Spleen (tissue), 7 donors: ENCODE results near the gene KIF26B.

Experiments used
- POLR2A ChIP-seq, 3 donors: fragments of 450-650 bp; IDR thresholded peaks; one replicate each; pipeline ENCODE4 v1.5.1; 2017; ENCODE audit warnings: antibody characterized with exemption in 3 of 3, mild to moderate bottlenecking in 1 of 3
- TF ChIP-seq, protein P1 (sequence below), 11 experiments: fragments of 200-600 bp in 7 of 11; fragments of 450-650 bp in 4 of 11; sonication (generic) in 4 of 11; IDR thresholded peaks in 8 of 11; conservative IDR thresholded peaks in 3 of 11; 1 replicate in 7 of 11; 2 replicates in 4 of 11; pipeline versions ENCODE4 v1.4.0 to v1.8.0; 2016 to 2021; ENCODE audit warnings: antibody characterized with exemption in 11 of 11, inconsistent platforms in 4 of 11, mild to moderate bottlenecking in 1 of 11
- donor health status: DM: no; HTN: no; CAD: no; lungs with moderate emphysema.
- donor health status: DM: no; HTN: no; CAD: no.
- donor health status: DM: no; HTN: no; CAD: no.

DNA sequence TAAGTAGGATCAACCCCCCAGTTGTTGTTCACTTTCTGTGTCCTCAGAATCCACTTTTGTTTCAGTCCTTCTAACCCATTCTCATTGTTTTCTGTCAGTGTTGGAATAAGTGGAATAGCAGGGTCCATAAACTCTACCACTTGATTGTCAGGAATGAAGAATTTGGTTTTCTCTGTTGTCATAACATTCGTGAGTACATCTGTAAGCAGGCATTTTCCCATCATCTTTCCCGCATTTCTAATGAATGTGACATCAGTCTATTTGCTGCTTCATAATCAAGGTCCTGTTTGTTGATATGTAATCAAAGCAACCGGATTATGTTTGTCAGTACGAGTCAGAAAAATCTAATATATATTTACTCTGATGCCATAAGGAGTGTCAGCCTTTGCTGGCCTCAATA, 147.1 kb downstream of the KIF26B start:
- TF ChIP-seq, protein P1, sequence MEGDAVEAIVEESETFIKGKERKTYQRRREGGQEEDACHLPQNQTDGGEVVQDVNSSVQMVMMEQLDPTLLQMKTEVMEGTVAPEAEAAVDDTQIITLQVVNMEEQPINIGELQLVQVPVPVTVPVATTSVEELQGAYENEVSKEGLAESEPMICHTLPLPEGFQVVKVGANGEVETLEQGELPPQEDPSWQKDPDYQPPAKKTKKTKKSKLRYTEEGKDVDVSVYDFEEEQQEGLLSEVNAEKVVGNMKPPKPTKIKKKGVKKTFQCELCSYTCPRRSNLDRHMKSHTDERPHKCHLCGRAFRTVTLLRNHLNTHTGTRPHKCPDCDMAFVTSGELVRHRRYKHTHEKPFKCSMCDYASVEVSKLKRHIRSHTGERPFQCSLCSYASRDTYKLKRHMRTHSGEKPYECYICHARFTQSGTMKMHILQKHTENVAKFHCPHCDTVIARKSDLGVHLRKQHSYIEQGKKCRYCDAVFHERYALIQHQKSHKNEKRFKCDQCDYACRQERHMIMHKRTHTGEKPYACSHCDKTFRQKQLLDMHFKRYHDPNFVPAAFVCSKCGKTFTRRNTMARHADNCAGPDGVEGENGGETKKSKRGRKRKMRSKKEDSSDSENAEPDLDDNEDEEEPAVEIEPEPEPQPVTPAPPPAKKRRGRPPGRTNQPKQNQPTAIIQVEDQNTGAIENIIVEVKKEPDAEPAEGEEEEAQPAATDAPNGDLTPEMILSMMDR (IDR thresholded peaks at IDR 0.05 in 8 of 11, conservative IDR thresholded peaks at IDR 0.05 in 3 of 11), result no peak
- TF ChIP-seq POLR2A (IDR thresholded peaks at IDR 0.05), result no peak
